Measurements from ENCODE around the gene FIGLA. TPM values are rescaled to one million over a fixed set of nuclear protein-coding genes. Genes with fewer than 3 reads are reported as not detected.

The FIGLA gene
- total and polyA plus RNA-seq, 2 donors (not counting 1 experiment from before 2014, with no cell fraction given): not detected

GRCh38 chr2:70797506-70797905 is 7.1 kb upstream of the FIGLA start:
- Histone ChIP-seq H3K79me2 (ENCODE audit: control insufficient read depth, insufficient read depth, low read length) (no peaks in the 10 kb centered on the region), H3K27me3 (ENCODE audit: control insufficient read depth, insufficient read depth, low read length) (peaks cover 4% of the 10 kb centered on the region), H3K4me2 (ENCODE audit: extremely low read depth, insufficient read depth, low read length) (no peak overlapping the region), H3K4me1 (ENCODE audit: control insufficient read depth, extremely low read depth, insufficient read depth, low read length) (no peaks in the 10 kb centered on the region), H3K9me3 (ENCODE audit: control insufficient read depth, insufficient read depth, low read depth, low read length) (no peaks in the 10 kb centered on the region), H3K36me3 (ENCODE audit: control insufficient read depth, insufficient read depth, low read length) (no peaks in the 10 kb centered on the region), H3K9ac (ENCODE audit: insufficient read depth, low read length) (no peak overlapping the region), H3K27ac (ENCODE audit: insufficient read depth, low read length) (no peak overlapping the region), H4K20me1 (ENCODE audit: control insufficient read depth, extremely low read depth, insufficient read depth, low read length) (no peaks in the 10 kb centered on the region), H3K4me3 (replicated peaks in 1 of 4; ENCODE audit: control extremely low read depth in 1 of 4, insufficient read depth in 1 of 4, low read depth in 3 of 4, low read length in 4 of 4) (no peak overlapping the region), H2AFZ (ENCODE audit: low read length) (no peak overlapping the region)
- no peak for TF ChIP-seq CTCF (conservative IDR thresholded peaks at IDR 0.05 in 1 of 2, IDR thresholded peaks at IDR 0.05 in 1 of 2; ENCODE audit: low read depth in 1 of 2, low read length in 2 of 2)
- no peak for TF ChIP-seq EZH2 (IDR thresholded peaks at IDR 0.05; ENCODE audit: low read length, missing control alignments)
- no peak for DNase-seq (ENCODE audit: low read depth in 2 of 2)

- no peak overlapping the region for H2AFZ ChIP-seq (ENCODE audit: low read length)
- H3K36me3 ChIP-seq (ENCODE audit: control insufficient read depth, insufficient read depth, low read length): no peaks in the 10 kb centered on the region
- H3K27ac ChIP-seq (ENCODE audit: insufficient read depth, low read length): no peak overlapping the region
- no peak for DNase-seq (ENCODE audit: low read depth in 2 of 2)
- H3K4me1 ChIP-seq (ENCODE audit: control insufficient read depth, extremely low read depth, insufficient read depth, low read length): no peaks in the 10 kb centered on the region
- no peak overlapping the region for H3K4me3 ChIP-seq (replicated peaks in 1 of 4; ENCODE audit: control extremely low read depth in 1 of 4, insufficient read depth in 1 of 4, low read depth in 3 of 4, low read length in 4 of 4)
- H4K20me1 ChIP-seq (ENCODE audit: control insufficient read depth, extremely low read depth, insufficient read depth, low read length): no peaks in the 10 kb centered on the region
- H3K9ac ChIP-seq (ENCODE audit: insufficient read depth, low read length): no peak overlapping the region
- H3K4me2 ChIP-seq (ENCODE audit: extremely low read depth, insufficient read depth, low read length): no peak overlapping the region
- no peaks in the 10 kb centered on the region for H3K9me3 ChIP-seq (ENCODE audit: control insufficient read depth, insufficient read depth, low read depth, low read length)
- H3K27me3 ChIP-seq (ENCODE audit: control insufficient read depth, insufficient read depth, low read length): peaks cover 9% of the 10 kb centered on the region
- TF ChIP-seq CTCF (conservative IDR thresholded peaks at IDR 0.05 in 1 of 2, IDR thresholded peaks at IDR 0.05 in 1 of 2; ENCODE audit: low read depth in 1 of 2, low read length in 2 of 2) (no peak), EZH2 (IDR thresholded peaks at IDR 0.05; ENCODE audit: low read length, missing control alignments) (no peak)
- H3K79me2 ChIP-seq (ENCODE audit: control insufficient read depth, insufficient read depth, low read length): no peaks in the 10 kb centered on the region
Measured at GRCh38 chr2:70796262-70796661, 5.8 kb upstream of the FIGLA start.

DNA sequence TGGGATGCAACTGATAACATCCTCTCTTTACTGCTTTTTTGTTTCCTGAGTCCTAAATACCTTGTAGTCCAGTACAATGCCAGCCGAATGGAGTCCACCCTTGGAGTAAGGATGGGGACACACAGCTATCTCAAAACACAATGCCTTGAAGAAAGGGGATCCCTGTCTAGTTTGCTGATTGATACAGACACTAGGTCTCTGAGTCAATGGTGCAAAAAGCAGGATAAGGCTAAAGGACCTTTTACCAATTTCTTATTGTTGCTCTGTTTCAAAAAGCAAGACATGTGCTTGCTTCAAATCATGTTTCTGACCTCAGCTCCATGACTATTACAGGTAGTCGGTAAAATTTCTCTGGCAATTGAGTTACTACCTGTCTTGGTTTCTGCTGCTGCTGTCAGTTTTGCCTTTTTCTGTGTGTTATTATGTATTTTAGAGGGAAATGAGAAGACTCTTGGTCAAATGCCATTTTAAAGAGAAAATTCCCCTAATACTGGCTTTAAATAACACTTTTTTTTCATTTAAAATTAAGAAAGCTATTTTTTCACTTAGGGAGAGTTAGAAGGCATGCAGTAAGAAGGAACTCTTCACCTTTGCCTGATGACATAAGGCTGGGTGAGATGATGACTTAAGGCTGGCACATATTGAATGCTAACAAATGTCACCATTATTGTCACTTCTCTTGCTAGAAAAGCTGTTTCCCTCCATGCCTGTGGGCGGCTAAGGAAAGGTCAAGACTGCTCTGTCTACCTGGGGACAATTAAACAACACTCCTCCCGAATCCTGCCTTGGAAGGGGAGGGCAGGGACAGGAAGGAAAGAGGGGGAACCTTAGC is 4.9 kb upstream of the FIGLA start:
- TF ChIP-seq EZH2 (IDR thresholded peaks at IDR 0.05; ENCODE audit: low read length, missing control alignments) (no peak), CTCF (conservative IDR thresholded peaks at IDR 0.05 in 1 of 2, IDR thresholded peaks at IDR 0.05 in 1 of 2; ENCODE audit: low read depth in 1 of 2, low read length in 2 of 2) (no peak)
- H4K20me1 ChIP-seq (ENCODE audit: control insufficient read depth, extremely low read depth, insufficient read depth, low read length): no peaks in the 10 kb centered on the region
- H3K4me3 ChIP-seq (replicated peaks in 1 of 4; ENCODE audit: control extremely low read depth in 1 of 4, insufficient read depth in 1 of 4, low read depth in 3 of 4, low read length in 4 of 4): no peak overlapping the region
- no peak overlapping the region for H3K9ac ChIP-seq (ENCODE audit: insufficient read depth, low read length)
- peaks cover 16% of the 10 kb centered on the region for H3K27me3 ChIP-seq (ENCODE audit: control insufficient read depth, insufficient read depth, low read length)
- no peaks in the 10 kb centered on the region for H3K4me1 ChIP-seq (ENCODE audit: control insufficient read depth, extremely low read depth, insufficient read depth, low read length)
- no peak overlapping the region for H3K4me2 ChIP-seq (ENCODE audit: extremely low read depth, insufficient read depth, low read length)
- H3K27ac ChIP-seq (ENCODE audit: insufficient read depth, low read length): no peak overlapping the region
- no peak overlapping the region for H2AFZ ChIP-seq (ENCODE audit: low read length)
- DNase-seq (ENCODE audit: low read depth in 2 of 2): no peak
- H3K79me2 ChIP-seq (ENCODE audit: control insufficient read depth, insufficient read depth, low read length): no peaks in the 10 kb centered on the region
- no peaks in the 10 kb centered on the region for H3K9me3 ChIP-seq (ENCODE audit: control insufficient read depth, insufficient read depth, low read depth, low read length)
- no peaks in the 10 kb centered on the region for H3K36me3 ChIP-seq (ENCODE audit: control insufficient read depth, insufficient read depth, low read length)
